HG02763 (cell line): ENCODE data around the gene FXYD2.
A peak's percentile ranks its signal among the peaks of the same experiment; 100 is the strongest.

Source experiments
- ATAC-seq: cut with Tn5 transposase; IDR thresholded peaks from one replicate; pipeline ENCODE4 v1.9.1; 2021; ENCODE audit warnings: mild to moderate bottlenecking, moderate library complexity; ENCODE audit not compliant: unreplicated experiment

The FXYD2 gene

DNA sequence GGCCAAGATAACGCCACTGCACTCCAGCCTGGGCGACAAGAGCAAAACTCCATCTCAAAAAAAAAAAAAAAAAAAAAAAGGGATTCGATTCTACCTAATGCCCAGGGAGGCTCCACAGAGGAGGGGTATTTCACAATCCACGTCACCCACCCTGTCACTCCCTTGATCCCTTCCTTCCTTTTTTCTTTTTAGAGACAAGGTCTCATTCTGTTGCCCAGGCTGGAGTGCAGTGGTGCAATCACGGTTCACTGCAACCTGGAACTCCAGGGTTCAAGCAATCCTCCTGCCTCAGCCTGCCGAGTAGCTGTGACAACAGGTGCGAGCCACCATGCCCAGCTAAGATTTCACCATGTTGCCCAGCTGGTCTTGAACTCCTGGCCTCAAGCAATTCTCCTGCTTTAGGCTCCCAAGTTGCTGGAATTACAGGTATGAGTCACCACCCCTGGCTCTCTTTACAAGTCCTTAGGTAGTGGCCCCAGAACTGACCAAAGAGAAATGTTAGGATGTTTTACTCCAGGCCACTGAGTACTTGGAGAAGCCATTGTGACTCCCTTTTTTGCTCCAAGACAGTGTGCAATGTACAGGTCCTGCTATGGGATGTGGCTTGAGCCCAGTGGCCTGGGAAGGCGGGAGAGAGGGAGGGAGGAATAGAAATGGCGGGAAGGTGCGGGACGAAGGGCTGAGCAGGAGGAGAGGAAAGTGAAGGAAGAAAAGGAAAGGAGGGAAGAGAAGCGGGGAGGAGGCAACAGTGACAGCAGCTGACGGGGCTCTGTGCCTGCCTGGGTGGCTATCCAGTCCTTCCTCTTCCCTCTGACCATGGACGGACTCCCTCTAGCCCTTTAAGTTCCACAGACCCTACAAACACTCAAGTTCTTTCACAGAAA lies 11.8 kb upstream of the FXYD2 start:
- no peak for ATAC-seq

DNA sequence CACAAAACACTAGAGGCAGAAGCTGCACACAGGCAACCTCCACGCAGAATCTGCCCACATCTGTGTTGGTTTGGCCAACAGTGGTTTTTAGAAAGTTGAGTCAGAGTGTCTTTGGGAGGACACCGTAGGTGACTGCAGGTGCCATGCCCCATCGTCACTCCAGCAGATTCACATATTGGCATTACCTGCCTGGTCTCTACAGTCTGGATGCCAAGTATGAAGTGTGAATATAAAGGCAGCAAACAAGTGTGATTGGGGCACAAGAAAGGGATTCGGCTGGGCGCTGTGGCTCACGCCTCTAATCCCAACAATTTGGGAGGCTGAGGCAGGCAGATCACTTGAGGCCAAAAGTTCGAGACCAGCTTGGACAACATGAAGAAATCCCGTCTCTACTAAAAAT lies 11.0 kb upstream of the FXYD2 start:
- no peak for ATAC-seq

- no peak for ATAC-seq
Measured at GRCh38 chr11:117834838-117835443, 10.4 kb upstream of the FXYD2 start.

GRCh38 chr11:117834068-117834810 lies 9.7 kb upstream of the FXYD2 start:
- no peak for ATAC-seq

DNA sequence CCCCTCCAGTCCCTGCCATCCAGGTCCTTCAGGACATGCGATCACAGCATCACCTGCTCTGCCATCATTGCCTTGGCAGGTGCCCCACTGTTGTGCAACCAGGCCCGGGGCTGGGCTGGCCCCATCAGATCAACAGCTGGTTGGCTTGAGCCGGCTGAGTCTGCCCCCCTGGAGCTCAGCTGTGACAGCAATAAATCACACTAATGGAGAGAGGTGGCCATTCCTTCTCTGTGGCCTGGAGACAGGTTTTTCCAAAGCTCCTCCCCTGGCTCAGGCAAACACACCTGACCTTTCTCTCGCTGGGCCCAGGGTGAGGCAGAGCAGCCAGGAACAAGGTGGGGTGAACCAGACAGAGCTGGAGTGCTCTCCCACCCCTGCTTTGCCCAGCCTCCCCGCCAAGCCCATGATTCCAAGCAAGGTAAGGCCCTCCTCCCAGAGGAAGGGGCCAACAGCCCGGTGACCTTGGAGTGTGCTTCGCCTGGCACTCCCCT lies 8.9 kb upstream of the FXYD2 start:
- no peak for ATAC-seq

- no peak for ATAC-seq
Measured at GRCh38 chr11:117832511-117832910, 8.0 kb upstream of the FXYD2 start.

- ATAC-seq: no peak
Measured at GRCh38 chr11:117831661-117832415, 7.3 kb upstream of the FXYD2 start.

- ATAC-seq: no peak
Measured at GRCh38 chr11:117830674-117831351, 6.3 kb upstream of the FXYD2 start.

GRCh38 chr11:117830072-117830471 lies 5.5 kb upstream of the FXYD2 start:
- no peak for ATAC-seq

DNA sequence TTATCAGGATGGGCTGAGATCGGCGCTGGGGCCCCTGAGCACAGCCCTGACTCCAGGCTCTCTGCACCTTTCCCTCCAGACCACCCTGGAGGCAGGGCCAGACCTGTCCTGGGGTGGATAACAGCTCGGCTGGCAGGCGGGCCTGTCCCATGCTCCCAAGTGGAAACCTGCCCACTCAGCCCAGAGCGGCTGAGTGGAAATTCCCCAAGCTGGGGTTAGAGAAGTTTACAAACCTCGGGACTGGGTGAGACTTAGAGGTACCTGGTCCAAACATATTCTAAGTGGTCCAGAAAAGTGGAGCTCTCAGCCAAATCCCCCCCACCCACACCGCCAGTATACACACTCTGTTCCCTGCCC lies 4.8 kb upstream of the FXYD2 start:
- no peak for ATAC-seq

DNA sequence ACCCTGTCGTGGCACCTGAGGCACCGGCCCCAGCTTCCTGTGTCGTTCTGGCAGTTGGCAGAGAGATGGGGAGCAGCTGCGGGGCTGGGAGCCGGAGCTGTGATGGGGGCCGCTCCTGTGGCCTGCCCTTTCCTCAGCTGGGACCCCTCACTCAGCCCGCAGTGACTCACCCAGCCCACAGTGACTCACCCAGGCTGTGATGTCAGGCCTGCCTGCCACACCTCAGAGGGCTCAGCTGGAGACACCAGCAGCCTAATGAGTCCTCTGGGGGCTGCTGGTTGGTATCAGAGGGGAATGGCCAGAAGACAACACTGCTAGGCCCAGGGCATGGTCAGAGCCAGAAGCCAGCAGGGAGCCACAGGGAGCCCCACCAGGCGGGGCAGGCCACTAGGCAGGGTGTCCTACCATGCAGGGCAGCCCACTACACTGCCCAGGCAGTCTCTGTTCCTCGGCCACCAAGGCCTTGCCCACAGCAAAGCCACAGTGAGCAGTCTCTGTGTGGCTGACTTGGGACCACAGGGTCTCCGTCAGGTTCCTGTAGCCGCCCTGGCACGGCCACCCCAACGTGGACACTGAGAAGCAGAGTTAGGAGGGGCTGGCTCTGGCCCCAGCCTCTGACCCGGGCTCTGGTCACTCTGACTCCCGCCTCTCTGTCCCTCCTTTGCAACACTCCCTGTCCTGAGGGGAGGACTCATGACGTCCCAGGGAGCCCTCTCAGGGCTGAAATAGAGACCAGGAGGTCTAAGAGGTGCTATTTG lies 4.2 kb upstream of the FXYD2 start:
- ATAC-seq: peak; percentile 42

DNA sequence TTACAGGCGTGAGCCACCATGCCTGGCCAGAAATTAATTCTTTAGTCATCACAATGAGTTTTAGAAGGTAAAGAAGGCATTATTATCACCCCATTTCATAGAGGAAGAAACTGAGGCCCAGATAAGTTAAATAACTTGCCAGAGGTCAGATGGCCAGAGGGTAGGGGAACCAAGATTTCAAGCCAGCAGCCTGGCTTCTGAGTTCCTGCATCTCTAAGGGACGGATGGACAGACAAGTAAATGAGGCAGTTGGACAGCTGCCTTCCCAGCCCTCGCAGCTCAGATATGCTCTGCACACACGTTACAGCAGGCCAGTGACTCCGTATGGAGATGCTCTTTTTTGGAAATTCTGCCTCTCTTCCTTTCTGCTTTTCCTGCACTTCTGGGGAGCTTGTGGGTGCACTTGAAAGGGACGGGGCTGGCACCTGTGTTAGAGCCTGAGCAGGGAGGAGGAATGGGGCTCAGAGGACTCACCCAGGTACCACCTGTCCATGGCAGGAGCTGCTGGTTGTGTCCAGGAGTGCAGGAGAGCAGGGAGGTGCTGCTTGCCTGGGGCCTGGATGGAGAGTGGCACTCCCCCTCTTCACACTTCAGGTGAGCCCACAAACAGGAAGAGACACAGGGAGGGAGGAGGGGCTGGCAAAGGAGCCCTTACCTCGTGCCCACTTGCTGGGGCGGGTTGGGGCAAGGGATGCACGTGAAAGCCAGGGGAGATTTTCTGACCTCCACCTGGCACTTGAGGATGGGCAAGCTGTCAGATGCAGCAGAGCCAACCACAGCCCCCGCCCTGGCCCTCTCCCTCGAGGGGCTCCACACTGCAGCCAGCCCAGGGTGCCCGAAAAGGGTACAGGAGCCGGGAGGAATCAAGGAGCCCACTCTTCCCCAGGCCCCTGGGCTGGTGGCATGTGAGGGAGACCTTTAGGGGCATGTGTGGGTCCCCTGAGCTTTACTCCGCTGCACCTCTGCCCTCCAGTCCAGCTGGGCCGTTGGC lies 3.3 kb upstream of the FXYD2 start:
- ATAC-seq: no peak

DNA sequence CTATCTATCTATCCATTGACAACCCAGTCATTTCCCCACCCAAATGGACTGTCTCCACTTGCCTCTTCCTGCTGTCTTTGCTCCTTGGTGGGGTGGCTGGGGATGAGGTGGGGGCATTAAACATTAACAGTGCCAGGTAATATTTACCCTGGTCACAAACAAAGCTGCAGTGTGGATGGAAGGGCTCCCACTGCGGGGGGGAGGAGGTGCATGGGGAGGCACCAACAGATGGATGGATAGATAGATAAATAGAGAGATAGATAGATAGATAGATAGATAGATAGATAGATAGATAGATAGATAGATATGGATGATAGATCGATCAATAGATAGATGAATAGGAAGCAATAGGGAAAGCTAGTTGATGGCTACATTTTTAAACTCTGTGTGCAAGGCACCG lies 2.3 kb upstream of the FXYD2 start:
- no peak for ATAC-seq

GRCh38 chr11:117826190-117826570 lies 1.6 kb upstream of the FXYD2 start:
- ATAC-seq: no peak

- no peak for ATAC-seq
Measured at GRCh38 chr11:117825538-117826189, 1.1 kb upstream of the FXYD2 start.

DNA sequence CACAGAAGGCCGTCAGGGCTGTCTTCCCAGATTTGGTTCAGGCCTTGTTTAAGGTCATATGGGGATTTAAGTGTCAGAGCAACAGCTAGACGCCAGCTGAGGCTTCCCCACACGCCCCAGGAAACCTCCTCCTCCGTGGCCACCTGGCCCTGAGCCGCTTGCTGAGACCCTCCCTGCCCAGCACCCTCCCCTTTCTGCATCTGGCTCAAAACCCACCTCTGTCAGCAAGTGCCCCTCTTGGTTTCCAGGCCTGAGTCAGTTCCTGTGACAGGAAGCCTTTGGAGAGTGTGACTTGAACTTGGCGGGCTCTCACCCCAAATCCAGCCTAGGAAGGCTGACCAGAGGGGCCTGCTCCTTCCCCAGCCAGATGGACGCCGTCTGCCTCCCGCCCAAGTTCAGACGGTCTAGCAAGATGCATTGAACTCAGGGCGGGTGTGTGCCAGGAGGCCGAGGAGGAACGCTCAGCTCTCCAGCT lies 561 bp downstream of the FXYD2 start:
- ATAC-seq: no peak

DNA sequence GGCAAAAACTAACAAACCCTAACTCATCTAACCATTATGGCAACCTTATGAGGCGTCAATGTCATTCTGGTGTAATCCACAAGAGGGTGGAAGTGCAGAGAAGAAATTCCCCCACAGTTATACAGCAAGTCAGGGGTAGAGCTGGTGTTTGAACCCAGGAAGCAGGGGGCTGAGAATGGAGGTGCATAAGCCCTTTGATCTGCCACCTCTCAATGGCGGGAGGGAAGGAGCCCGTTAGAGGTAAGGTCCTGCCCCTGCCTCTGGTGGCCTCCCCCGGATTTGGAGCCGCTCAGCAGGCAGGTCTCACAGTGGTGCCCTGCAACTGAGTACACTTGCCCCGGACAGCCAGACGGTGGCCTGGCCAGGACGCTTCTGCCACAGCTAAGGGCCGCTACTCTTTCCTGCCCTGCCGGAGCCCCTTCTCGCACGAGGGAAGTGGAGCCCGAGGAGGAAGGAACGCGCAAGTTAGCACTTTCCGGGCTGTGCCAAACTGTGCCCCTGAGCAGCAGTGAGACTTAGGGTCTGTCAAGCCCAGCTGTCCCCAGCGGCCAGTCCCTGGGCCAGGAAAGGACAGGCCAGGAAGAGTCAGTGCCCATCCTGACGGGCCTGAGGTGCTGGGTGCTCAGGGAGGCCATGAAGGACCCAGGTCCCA lies 1.1 kb downstream of the FXYD2 start:
- ATAC-seq: no peak
